Measurements from ENCODE around the gene RPL36.
"Not testable (repeated sequence)": the region's sequence is repeated elsewhere in the genome, so short reads cannot be mapped to it uniquely, and the experiment has no call there.

Gene RPL36

DNA sequence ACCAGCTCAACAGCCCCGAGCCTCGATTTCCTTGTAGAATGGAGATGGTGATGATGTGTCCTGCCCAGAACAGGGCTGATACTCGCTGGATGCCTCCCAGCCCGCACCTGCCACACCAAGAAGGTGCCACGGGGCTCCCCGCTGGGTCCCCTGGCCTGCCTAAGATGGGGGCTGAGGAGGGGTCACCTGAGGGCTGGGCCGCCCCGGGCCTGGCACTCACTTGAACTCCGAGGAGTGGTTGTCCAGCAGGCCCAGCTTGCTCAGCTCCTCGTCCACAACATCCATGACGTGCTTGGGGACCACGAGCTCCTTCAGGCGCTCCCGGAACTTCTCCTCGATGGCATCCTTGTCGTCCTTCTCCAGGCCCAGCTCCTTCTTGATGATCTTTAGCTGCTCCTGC is 15.5 kb downstream of the RPL36 start:
- DNase-seq (ENCODE audit: low spot score) (no peak), FAIRE-seq (no peak)

DNA sequence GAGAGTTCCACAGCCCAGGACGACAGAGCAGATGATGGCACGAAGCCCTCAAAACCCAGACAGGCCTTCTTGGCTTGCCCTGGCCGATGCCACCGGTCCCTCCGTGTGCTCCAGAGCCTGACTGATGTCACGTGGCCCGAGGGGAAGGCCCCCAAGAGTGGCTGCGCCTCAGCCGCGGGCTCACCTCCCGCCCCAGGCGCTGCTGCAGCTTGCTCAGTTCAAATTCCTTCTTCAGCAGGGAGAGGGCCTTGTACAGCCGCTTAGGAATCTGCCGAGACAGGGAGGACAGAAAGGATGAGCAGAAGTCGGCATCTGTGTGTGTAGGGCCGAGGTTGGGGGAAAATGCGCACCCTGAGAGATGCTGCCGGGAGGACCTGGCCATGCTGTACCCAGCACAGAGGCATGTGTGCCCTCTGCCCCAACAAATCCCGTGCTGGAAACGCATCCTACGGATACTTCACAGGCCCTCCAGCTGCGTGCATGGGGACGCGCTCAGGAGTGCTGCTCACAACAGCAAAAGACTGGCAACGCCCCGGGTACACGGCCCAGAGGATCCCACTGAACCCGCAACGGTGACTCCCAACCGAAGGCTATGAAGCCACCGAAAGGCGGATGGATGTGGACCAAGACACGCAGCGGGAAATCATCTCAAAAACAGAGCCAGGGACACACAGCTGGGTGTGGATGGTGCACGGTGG is 16.9 kb downstream of the RPL36 start:
- FAIRE-seq, result no peak
- no peak for DNase-seq (ENCODE audit: low spot score)

- no peak for DNase-seq (ENCODE audit: low spot score)
- FAIRE-seq, result no peak
Observed at GRCh38 chr19:5707576-5708575, 17.8 kb downstream of the RPL36 start.

DNA sequence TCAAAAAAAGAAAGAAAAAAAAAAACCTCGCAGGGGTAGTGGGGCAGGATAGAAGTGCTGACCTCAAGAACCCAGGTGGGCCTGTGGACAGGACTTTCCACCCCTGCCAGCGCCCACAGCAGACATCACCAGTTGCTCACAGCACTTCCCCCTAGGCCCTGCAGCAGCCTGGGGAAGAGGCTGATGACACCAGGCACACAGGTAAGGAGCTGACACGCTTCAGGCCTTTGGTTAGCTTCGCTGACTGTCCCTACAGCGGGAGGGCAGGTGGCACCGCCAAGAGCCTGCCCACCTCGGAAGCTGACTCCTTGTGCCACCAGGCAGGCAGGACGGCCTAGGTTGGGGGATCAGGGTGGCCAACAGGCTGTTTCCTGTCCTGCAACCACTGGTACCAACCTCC is 20.9 kb downstream of the RPL36 start:
- no peak for FAIRE-seq
- DNase-seq (ENCODE audit: low spot score), result no peak

DNA sequence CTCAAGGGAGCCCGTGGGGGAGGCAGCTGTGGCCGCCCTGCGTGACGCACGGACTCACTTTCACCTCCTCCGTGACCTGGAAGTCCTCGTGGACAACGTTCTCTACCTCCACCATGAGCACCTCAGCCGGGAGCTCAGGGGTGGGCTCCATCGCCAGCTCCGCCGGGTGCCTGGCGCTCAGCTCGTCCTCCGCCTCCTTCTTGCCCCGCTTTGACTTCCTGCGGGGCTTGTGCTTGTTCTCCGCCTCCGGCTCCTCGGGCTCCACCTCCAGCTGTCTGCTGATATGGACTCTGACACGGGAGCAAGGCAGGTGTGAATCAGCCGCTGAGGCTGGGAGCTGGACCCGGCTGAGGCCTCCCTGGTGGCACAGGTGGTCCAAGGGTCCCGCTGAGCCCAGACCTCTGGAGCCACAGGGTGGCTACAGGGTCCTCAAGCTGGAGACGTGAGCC is 21.6 kb downstream of the RPL36 start:
- FAIRE-seq (no peak), DNase-seq (ENCODE audit: low spot score) (no peak)

GRCh38 chr19:5713228-5713627 is 23.1 kb downstream of the RPL36 start:
- no peak for FAIRE-seq
- no peak for DNase-seq (ENCODE audit: low spot score)

DNA sequence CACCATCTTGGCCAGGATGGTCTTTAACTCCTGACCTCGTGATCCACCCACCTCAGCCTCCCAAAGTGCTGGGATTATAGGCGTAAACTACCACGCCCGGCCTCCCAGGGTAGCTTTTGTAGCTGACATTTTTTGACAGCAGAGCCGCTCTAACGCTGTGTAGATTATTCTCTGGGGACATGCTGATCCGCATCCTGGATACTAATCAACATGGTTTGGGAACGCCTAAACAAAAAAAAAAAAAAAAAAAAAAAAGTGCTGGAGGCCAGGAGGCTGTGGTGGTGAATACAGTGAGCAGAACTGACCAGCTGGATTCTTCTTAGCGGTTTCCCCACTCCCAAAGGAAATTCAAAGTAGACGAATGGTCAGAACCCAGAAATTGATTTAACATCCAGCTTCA is 24.7 kb downstream of the RPL36 start:
- DNase-seq (ENCODE audit: low spot score) (no peak), FAIRE-seq (no peak)

DNA sequence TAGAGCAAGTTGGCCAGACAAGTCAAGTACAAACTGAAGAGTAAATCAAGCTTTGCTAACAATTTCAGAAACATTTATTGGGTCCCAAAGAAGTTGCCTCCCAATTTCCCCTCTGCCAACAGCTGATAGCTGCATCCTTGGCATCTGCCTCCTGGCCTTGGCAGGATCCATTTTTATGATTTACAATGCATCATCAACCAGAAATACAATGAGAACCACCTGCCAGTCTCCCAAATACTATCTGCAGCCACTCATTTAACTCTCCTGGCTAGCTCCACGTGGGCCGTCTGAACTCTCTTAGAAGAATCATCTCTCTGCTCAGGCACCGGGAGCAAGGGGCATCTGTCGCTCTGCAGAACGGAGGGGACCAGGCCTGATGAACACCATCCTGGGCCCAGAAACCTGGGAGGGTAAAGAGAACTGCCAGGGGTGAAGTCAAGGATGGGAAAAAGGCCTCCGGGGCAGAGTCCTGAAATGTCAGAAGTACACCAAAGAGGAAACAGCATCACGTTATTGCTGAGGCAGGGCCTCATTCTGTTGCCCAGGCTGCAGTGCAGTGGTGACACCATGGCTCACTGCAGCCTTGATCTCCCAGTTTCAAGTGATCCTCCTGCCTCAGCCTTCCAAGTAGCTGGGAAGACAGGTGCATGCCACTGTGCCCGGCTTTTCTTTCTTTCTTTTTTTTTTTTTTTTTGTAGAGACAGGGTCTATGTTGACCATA is 27.3 kb downstream of the RPL36 start:
- no peak for FAIRE-seq

DNA sequence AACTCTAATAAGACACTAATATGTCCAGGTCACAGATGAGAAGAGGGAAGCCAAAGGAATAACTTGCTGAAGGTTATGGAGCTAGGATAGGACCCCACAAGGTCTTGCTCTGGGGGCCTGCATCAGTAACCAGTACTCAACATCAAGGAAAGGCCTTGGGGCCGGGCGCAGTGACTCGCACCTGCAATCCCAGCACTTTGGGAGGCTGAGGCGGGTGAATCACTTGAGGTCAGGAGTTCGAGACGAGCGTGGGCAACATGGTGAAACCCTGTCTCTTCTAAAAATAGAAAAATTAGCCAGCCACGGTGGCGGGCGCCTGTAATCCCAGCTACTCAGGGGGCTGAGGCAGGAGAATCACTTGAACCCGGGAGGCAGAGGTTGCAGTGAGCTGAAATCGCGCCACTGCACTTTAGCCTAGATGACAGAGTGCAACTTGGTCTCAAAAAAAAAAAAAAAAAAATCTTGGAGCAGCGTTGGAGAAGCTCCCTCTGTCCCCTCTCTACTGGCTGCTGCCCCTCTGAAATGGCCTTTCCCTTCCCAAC is 28.0 kb downstream of the RPL36 start:
- DNase-seq (ENCODE audit: low spot score) (peak; percentile 49), FAIRE-seq (no peak)

More for the DNA sequence above, 27.3 kb downstream of the RPL36 start:
- DNase-seq (ENCODE audit: low spot score), result no peak

DNA sequence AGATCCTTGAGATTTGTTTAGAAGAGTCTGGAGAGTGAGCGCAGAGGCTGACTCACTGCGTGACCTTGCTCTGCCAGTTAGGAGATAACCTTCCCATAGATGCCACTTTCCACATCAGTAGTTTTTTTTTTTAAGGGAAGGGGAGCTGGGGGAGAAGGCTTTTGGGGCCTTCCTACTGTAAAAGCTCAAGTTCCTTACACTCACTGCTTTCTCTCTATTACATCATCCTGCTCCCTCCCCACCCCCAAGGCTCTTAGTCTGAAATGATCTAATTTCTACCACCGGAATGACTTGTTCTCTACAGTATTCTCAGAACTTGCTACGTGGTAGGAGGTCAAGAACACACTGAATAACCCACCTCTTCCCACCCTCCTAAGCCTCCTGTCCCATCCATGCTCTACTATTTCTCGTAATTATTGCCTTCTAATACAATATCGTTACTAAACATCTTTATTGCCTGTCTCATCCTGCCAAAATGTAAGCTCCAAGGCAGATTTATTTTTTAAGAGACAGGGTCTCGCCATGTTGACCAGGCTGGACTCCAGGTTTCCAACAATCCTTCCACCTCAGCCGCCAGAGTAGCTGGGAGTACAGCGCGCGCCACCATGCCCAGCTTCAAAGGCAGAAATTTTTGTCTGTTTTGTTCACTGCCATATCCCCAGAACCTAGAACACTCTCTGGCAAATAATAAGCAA is 28.6 kb downstream of the RPL36 start:
- FAIRE-seq (peak; percentile 59), DNase-seq (ENCODE audit: low spot score) (peak; percentile 84)

GRCh38 chr19:5719274-5719960 is 29.3 kb downstream of the RPL36 start:
- FAIRE-seq (no peak), DNase-seq (ENCODE audit: low spot score) (no peak)

DNA sequence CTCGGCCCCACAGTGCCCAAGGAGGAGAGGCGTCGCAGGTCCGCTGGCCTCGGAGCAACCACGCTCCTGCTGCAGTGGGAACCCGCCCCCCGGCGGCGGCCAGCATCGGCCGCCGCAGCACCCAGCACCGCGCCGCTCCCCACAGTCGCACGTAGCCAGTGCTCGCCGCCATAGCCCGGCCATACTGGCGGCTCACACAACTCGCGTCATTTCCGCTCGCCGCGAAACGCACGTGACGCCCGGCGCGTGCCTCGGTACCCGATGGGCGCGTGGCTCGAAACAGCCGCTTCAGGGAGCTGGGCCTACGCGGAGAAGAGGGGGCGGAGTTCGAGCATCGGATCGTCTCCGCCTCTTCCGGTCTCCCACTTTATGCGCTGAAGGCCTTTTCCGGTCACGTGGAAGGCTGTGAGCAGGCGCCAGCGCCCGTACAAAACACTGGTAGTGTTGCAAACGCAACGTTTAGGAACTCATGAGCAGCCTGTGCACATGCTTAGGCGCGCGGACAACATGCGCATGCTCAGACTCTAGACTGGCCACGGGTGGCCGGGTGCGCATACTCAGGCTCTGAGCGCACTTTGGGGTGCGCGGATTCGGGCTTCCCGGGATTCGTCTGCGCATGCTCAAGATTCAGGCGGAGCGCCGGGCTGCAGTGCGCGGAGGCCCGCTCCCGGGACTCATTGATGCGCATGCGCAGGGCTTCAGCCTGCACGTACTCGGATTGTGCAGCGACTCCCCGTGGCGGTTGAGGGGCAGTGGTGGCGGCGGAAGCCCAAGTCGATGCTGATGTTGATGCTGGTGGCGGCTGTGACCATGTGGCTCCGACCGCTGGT is 30.1 kb downstream of the RPL36 start, which contains the start of the genes CATSPERD and LONP1:
Gene CATSPERD, plus strand, starts transcription at position 677 of the 830 bp plus-strand sequence. Its CDS starts 101 bp downstream, at position 778.
Gene LONP1, minus strand, starts transcription at position 186 of the 830 bp plus-strand sequence. Its CDS starts 14 bp downstream, at position 172.
- DNase-seq (ENCODE audit: low spot score), result peak; percentile 97
- FAIRE-seq, result peak; percentile 86

GRCh38 chr19:5727453-5728050 is 37.5 kb downstream of the RPL36 start:
- DNase-seq (ENCODE audit: low spot score), result no peak
- FAIRE-seq, result no peak

- not testable (repeated sequence) for FAIRE-seq
Observed at GRCh38 chr19:5733172-5733571, 43.1 kb downstream of the RPL36 start.

GRCh38 chr19:5738423-5738822 is 48.3 kb downstream of the RPL36 start:
- FAIRE-seq (no peak), DNase-seq (ENCODE audit: low spot score) (no peak)

More at GRCh38 chr19:5733172-5733571, 43.1 kb downstream of the RPL36 start:
- DNase-seq (ENCODE audit: low spot score), result not testable (repeated sequence)

All from RCC 7860 (cell line).